Fibroblast of lung (primary cell): ENCODE measurements around the gene SRRM2. TPM values are rescaled to one million over a fixed set of nuclear protein-coding genes. Genes with fewer than 3 reads are reported as not detected.

Source experiments
- DNase-seq, 2 donors: peaks; one replicate each; pipeline versions ENCODE4 v3.0.0 to v3.0.0-alpha.2; 2010; ENCODE audit warnings: low read depth in 2 of 2
- H2AFZ ChIP-seq: 2 replicates; pipeline ENCODE4 v1.5.1; 2012; ENCODE audit warnings: low read length, control low read depth, inconsistent platforms
- H3K27ac ChIP-seq: 2 replicates; pipeline ENCODE4 v1.5.1; 2011; ENCODE audit warnings: low read length, control low read depth; ENCODE audit not compliant: insufficient read depth
- H3K27me3 ChIP-seq: 2 replicates; pipeline ENCODE4 v1.5.1; 2011; ENCODE audit warnings: mild to moderate bottlenecking, low read length; ENCODE audit not compliant: control insufficient read depth, insufficient read depth
- H3K36me3 ChIP-seq: 2 replicates; pipeline ENCODE4 v1.5.1; 2011; ENCODE audit warnings: low read length; ENCODE audit not compliant: control insufficient read depth, insufficient read depth
- H3K4me1 ChIP-seq: 2 replicates; pipeline ENCODE4 v1.5.1; 2011; ENCODE audit warnings: low read length; ENCODE audit not compliant: control insufficient read depth, insufficient read depth; ENCODE audit errors: extremely low read depth
- H3K4me2 ChIP-seq: 2 replicates; pipeline ENCODE4 v1.5.1; 2011; ENCODE audit warnings: low read length, control low read depth; ENCODE audit not compliant: insufficient read depth; ENCODE audit errors: extremely low read depth
- H3K4me3 ChIP-seq, 4 experiments: fragments of 200-600 bp in 1 of 4; sonication (generic) in 1 of 4; replicated peaks in 1 of 4; 2 replicates each; pipeline ENCODE4 v1.5.1; 2011 to 2016; ENCODE audit warnings: low read length in 4 of 4, low read depth in 3 of 4, mild to moderate bottlenecking in 3 of 4, control low read depth in 2 of 4, inconsistent platforms in 1 of 4, mixed read lengths in 1 of 4; ENCODE audit not compliant: insufficient read depth in 1 of 4; ENCODE audit errors: control extremely low read depth in 1 of 4
- H3K79me2 ChIP-seq: 2 replicates; pipeline ENCODE4 v1.5.1; 2012; ENCODE audit warnings: mild to moderate bottlenecking, low read length, inconsistent platforms; ENCODE audit not compliant: control insufficient read depth, insufficient read depth
- H3K9ac ChIP-seq: 2 replicates; pipeline ENCODE4 v1.5.1; 2011; ENCODE audit warnings: mild to moderate bottlenecking, low read length, control low read depth; ENCODE audit not compliant: insufficient read depth
- H3K9me3 ChIP-seq: 2 replicates; pipeline ENCODE4 v1.5.1; 2012; ENCODE audit warnings: low read depth, low read length; ENCODE audit not compliant: control insufficient read depth, insufficient read depth
- H4K20me1 ChIP-seq: 2 replicates; pipeline ENCODE4 v1.5.1; 2011; ENCODE audit warnings: low read length; ENCODE audit not compliant: control insufficient read depth, insufficient read depth; ENCODE audit errors: extremely low read depth
- EZH2 ChIP-seq: IDR thresholded peaks from 2 replicates; pipeline ENCODE4 v1.5.1; 2012; ENCODE audit warnings: low read length, control low read depth, mild to moderate bottlenecking; ENCODE audit errors: missing control alignments
- polyA plus RNA-seq, 2 donors: library from polyadenylated mRNA; depleted of rRNA in 1 of 2; stranded (reverse) in 1 of 2; unstranded in 1 of 2; fragments of >200 nt; gene quantifications; 2 replicates each; pipeline ENCODE4 v1.2.1, GENCODE V29; 2011 to 2012; ENCODE audit warnings: missing spikeins in 1 of 2
- total RNA-seq: library from RNA; depleted of rRNA; stranded (reverse); fragments of >200 nt; gene quantifications from 2 replicates; pipeline ENCODE4 v1.2.1, GENCODE V29; 2014
- TF ChIP-seq, protein P1 (sequence below), 2 donors: IDR thresholded peaks in 1 of 2; conservative IDR thresholded peaks in 1 of 2; 1 replicate in 1 of 2; 2 replicates in 1 of 2; pipeline ENCODE4 v1.5.1; 2011 to 2012; ENCODE audit warnings: low read length in 2 of 2, control low read depth in 1 of 2, inconsistent platforms in 1 of 2, low read depth in 1 of 2, mild to moderate bottlenecking in 1 of 2

Gene SRRM2
- total and polyA plus RNA-seq, 2 donors (not counting 1 experiment from before 2014, with no cell fraction given) = 55.2 to 74.3 TPM

DNA sequence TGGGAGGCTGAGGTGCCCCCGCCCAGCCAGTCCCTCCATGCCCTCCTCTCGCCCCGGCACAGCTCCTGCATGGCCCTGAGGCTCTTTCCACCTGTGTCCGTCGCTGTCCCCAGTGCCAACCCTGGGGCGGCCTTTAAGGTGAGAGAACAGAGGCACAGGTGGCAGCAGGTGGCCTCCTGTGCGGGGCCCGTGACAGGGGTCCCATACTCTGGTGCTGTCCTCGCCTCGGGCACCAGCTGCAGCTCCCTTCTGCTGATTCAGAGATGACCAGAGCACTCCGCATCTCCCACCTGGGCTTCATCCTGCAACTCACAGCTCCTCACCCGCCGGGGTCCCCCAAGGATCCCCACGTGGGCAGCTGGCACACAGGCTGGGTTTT lies 40.4 kb upstream of the SRRM2 start:
- Histone ChIP-seq H3K9me3 (no peaks in the 10 kb centered on the region), H4K20me1 (peaks cover 1% of the 10 kb centered on the region), H3K4me2 (no peak overlapping the region), H3K4me1 (no peaks in the 10 kb centered on the region), H3K9ac (no peak overlapping the region), H3K36me3 (peaks cover 2% of the 10 kb centered on the region), H3K27me3 (no peaks in the 10 kb centered on the region), H3K4me3 (no peak overlapping the region), H3K27ac (no peak overlapping the region), H2AFZ (no peak overlapping the region), H3K79me2 (no peaks in the 10 kb centered on the region)
- no peak for TF ChIP-seq EZH2
- TF ChIP-seq, protein P1, sequence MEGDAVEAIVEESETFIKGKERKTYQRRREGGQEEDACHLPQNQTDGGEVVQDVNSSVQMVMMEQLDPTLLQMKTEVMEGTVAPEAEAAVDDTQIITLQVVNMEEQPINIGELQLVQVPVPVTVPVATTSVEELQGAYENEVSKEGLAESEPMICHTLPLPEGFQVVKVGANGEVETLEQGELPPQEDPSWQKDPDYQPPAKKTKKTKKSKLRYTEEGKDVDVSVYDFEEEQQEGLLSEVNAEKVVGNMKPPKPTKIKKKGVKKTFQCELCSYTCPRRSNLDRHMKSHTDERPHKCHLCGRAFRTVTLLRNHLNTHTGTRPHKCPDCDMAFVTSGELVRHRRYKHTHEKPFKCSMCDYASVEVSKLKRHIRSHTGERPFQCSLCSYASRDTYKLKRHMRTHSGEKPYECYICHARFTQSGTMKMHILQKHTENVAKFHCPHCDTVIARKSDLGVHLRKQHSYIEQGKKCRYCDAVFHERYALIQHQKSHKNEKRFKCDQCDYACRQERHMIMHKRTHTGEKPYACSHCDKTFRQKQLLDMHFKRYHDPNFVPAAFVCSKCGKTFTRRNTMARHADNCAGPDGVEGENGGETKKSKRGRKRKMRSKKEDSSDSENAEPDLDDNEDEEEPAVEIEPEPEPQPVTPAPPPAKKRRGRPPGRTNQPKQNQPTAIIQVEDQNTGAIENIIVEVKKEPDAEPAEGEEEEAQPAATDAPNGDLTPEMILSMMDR (conservative IDR thresholded peaks at IDR 0.05 in 1 of 2, IDR thresholded peaks at IDR 0.05 in 1 of 2; ENCODE audit: low read depth in 1 of 2, low read length in 2 of 2) = no peak
- no peak for DNase-seq

DNA sequence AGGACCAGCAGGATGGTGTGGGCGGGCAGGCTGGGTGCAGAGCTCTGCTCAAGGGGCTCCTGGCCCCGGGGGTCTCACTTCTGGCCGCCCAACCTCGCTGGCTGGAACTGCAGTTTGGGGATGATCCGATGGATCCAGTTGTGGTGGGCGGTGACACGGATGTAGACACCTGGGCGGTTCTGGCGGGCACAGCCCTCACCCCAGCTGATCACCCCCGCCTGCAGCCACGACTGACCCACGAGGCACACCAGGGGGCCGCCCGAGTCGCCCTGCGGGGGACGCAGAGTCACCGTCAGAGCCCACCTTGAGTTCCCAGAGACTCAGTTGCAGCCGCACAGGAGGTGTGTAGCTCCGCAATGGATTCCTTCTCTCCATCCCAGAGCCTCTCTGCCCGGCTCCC lies 39.9 kb upstream of the SRRM2 start:
- Histone ChIP-seq H3K9ac (no peak overlapping the region), H3K27me3 (no peaks in the 10 kb centered on the region), H3K4me2 (no peak overlapping the region), H3K4me3 (no peak overlapping the region), H3K9me3 (no peaks in the 10 kb centered on the region), H3K4me1 (no peaks in the 10 kb centered on the region), H3K27ac (no peak overlapping the region), H3K79me2 (no peaks in the 10 kb centered on the region), H3K36me3 (peaks cover 2% of the 10 kb centered on the region), H4K20me1 (peaks cover 1% of the 10 kb centered on the region), H2AFZ (no peak overlapping the region)
- no peak for TF ChIP-seq EZH2
- TF ChIP-seq, protein P1 (conservative IDR thresholded peaks at IDR 0.05 in 1 of 2, IDR thresholded peaks at IDR 0.05 in 1 of 2; ENCODE audit: low read depth in 1 of 2, low read length in 2 of 2) = no peak
- DNase-seq = no peak

DNA sequence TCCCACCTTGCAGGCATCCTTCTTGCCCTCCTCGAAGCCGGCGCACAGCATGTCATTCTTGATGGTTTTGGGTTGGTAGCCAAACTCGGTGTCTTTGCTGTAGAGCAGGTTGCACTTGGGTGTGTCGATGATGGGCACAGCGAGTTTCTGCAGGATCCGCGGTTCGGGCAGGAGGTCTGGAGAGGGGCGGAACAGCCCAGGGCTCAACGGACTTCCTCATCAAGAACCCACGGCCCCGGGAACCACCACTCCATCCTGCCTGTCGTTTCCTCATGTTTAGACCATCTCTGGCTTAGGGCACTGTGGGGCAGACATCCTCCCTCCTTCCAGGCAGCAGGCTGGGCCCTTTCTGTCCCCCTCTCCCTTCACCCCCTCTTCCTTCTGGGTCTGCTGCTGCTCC lies 38.9 kb upstream of the SRRM2 start:
- no peak overlapping the region for H3K4me2 ChIP-seq
- peaks cover 1% of the 10 kb centered on the region for H4K20me1 ChIP-seq
- H3K27ac ChIP-seq = no peak overlapping the region
- H2AFZ ChIP-seq = no peak overlapping the region
- no peak for DNase-seq
- TF ChIP-seq, protein P1 (conservative IDR thresholded peaks at IDR 0.05 in 1 of 2, IDR thresholded peaks at IDR 0.05 in 1 of 2; ENCODE audit: low read depth in 1 of 2, low read length in 2 of 2) = no peak
- TF ChIP-seq EZH2 = no peak
- no peaks in the 10 kb centered on the region for H3K27me3 ChIP-seq
- no peaks in the 10 kb centered on the region for H3K4me1 ChIP-seq
- no peak overlapping the region for H3K4me3 ChIP-seq
- H3K79me2 ChIP-seq = no peaks in the 10 kb centered on the region
- no peaks in the 10 kb centered on the region for H3K36me3 ChIP-seq
- H3K9ac ChIP-seq = no peak overlapping the region
- no peaks in the 10 kb centered on the region for H3K9me3 ChIP-seq
